ENCODE data around the gene MICAL1. TPM values are rescaled to one million over a fixed set of nuclear protein-coding genes. Genes with fewer than 3 reads are reported as not detected.
A peak's percentile ranks its signal among the peaks of the same experiment; 100 is the strongest.

The MICAL1 gene
- total RNA-seq, 1 donor from 2014 or later, result 782 TPM

DNA sequence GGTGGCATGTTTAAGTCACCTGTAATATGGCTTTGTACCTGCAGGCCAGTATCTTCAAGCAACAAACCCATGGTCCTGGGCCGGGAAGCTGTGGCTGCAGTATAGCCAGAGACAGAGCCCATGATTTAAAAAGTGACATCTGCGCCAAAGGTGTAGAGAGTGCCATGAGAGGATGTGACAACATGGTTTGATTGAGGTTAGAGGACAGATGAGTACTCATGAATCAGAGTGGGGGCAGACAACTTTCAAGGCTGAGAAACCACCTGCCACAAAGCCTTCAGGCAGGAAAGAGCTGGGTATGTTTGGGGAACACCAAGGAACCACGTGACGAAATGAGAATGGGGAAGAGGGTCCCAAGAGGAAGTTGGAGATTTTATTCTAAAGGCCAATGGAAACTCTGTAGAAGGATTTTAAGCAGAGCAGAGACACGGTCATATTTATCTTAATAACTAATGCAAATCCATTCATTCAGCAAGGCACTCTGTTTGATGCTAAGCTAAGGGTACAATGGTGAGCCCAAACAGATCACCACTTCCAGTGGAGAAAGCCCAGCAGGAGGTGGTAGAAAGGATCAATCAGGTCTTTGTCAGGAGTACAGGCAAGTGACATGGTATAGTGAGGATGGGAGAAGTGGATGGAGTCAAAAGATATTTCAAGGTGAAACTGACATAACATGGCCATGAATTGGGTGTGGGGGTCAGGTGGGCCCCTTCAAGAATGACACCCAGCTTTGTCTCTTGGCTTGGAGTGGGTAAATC lies 3.4 kb upstream of the MICAL1 start:
- Mint-ChIP-seq H3K9me3 (ENCODE audit: unreplicated experiment) (peaks cover 13% of the 10 kb centered on the region), H3K36me3 (ENCODE audit: unreplicated experiment) (no peaks in the 10 kb centered on the region), H3K4me1 (ENCODE audit: low read depth, unreplicated experiment) (peaks cover 5% of the 10 kb centered on the region), H3K27me3 (ENCODE audit: unreplicated experiment) (peaks cover 11% of the 10 kb centered on the region), H3K4me3 (ENCODE audit: unreplicated experiment) (no peak overlapping the region), H3K27ac (ENCODE audit: unreplicated experiment) (no peak overlapping the region)
- TF ChIP-seq, protein P1, sequence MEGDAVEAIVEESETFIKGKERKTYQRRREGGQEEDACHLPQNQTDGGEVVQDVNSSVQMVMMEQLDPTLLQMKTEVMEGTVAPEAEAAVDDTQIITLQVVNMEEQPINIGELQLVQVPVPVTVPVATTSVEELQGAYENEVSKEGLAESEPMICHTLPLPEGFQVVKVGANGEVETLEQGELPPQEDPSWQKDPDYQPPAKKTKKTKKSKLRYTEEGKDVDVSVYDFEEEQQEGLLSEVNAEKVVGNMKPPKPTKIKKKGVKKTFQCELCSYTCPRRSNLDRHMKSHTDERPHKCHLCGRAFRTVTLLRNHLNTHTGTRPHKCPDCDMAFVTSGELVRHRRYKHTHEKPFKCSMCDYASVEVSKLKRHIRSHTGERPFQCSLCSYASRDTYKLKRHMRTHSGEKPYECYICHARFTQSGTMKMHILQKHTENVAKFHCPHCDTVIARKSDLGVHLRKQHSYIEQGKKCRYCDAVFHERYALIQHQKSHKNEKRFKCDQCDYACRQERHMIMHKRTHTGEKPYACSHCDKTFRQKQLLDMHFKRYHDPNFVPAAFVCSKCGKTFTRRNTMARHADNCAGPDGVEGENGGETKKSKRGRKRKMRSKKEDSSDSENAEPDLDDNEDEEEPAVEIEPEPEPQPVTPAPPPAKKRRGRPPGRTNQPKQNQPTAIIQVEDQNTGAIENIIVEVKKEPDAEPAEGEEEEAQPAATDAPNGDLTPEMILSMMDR (IDR thresholded peaks at IDR 0.05; ENCODE audit: partially characterized antibody, unreplicated experiment), result no peak
- DNase-seq, result no peak

DNA sequence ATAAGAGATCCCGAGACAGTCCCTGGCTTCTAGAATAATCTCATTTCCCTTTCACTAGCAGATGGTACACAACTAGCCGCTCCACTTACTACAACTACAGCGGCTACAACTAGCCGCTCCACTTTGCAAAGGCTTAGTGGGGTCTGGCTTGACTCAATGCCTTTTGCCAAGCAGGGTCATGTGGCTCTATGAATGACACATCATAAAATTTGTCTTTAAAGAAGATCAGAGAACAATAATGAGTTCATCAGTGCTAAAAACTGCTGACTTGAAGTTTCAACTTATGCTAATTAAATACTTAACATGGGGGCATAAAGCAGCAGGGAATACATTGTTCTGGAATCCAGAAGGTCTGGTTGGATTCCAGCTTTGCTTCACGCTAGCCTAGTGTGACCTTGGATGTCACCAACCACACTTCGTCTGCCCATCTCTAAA lies 2.0 kb upstream of the MICAL1 start:
- Mint-ChIP-seq H3K9me3 (ENCODE audit: unreplicated experiment) (peaks cover 20% of the 10 kb centered on the region), H3K36me3 (ENCODE audit: unreplicated experiment) (no peaks in the 10 kb centered on the region), H3K4me1 (ENCODE audit: low read depth, unreplicated experiment) (peaks cover 13% of the 10 kb centered on the region), H3K27me3 (ENCODE audit: unreplicated experiment) (peaks cover 13% of the 10 kb centered on the region), H3K4me3 (ENCODE audit: unreplicated experiment) (peak overlapping the region; percentile 92), H3K27ac (ENCODE audit: unreplicated experiment) (no peak overlapping the region)
- TF ChIP-seq, protein P1 (IDR thresholded peaks at IDR 0.05; ENCODE audit: partially characterized antibody, unreplicated experiment), result no peak
- DNase-seq, result no peak

DNA sequence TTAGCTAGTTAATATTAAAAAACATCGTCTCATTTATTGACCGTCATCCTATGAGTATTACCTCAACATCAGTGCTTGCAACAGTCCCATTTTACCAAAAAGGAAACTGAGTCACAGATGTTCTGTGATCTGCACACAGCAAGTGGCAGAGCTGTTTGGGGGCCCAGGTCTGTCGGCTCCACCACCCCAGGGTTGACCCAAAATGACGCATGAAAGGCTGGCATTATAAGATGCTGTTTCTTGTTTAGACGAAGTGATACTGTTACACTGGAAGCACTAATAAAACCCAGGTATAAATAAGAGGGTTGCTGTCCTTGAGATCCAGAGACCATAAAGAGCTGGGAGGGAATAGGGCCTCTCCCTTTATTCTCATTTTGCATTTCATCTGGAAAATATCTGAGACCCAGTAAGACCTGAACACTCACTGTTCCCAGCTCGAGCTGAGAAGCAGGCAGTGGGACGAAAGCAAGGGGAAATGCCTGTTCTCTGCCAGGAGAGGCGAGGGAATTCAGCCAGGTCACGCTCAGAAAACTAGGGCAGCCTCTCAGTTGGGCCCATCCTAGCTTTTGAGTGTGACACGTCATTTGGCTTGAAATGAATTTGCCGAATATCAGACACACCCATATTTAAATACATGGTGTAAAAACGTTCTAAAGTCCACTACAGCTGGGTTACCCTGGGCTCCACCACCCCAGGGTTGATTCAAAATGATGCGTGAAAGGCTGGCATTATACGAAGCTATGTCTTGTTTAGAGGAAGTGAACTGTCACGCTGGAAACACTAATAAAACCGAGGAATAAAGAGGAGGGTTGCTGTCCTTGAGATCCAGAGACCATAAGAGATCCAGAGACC lies 1.4 kb upstream of the MICAL1 start:
- DNase-seq, result no peak
- Mint-ChIP-seq H3K4me3 (ENCODE audit: unreplicated experiment) (peak overlapping the region; percentile 92), H3K9me3 (ENCODE audit: unreplicated experiment) (peaks cover 20% of the 10 kb centered on the region), H3K27ac (ENCODE audit: unreplicated experiment) (peak overlapping the region; percentile 41), H3K36me3 (ENCODE audit: unreplicated experiment) (no peaks in the 10 kb centered on the region), H3K27me3 (ENCODE audit: unreplicated experiment) (peaks cover 14% of the 10 kb centered on the region), H3K4me1 (ENCODE audit: low read depth, unreplicated experiment) (peaks cover 20% of the 10 kb centered on the region)
- TF ChIP-seq, protein P1 (IDR thresholded peaks at IDR 0.05; ENCODE audit: partially characterized antibody, unreplicated experiment), result no peak

DNA sequence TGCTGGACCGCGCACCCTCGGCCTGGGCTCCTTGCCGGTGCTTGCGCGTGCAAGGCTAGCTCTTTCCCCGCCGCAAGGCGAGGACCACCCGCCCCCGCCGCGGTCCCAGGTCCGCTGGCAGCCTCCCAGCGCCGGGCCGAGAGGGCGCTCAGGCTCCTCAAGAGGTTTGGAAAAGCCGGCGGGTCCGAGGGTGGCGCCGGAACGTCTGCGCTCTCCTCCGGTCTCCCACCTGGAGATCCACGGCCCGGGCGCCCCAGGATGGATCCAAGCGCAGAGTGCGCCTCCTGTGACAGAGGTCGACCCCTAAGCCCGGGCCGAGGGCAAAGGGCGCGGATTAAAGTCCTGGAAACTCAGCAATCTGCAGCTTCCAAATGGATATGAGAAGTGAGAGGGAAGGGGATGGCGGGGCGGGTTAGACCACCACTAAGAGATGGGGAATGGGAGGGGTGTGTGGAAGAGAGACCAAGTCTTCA lies 575 bp upstream of the MICAL1 start:
- Mint-ChIP-seq H3K27me3 (ENCODE audit: unreplicated experiment) (peaks cover 15% of the 10 kb centered on the region), H3K4me3 (ENCODE audit: unreplicated experiment) (peak overlapping the region; percentile 92), H3K27ac (ENCODE audit: unreplicated experiment) (peak overlapping the region; percentile 41)

More for the DNA sequence above, 575 bp upstream of the MICAL1 start:
- H3K36me3 Mint-ChIP-seq (ENCODE audit: unreplicated experiment), result no peaks in the 10 kb centered on the region
- TF ChIP-seq, protein P1 (IDR thresholded peaks at IDR 0.05; ENCODE audit: partially characterized antibody, unreplicated experiment), result no peak
- H3K4me1 Mint-ChIP-seq (ENCODE audit: low read depth, unreplicated experiment), result peaks cover 23% of the 10 kb centered on the region
- peaks cover 20% of the 10 kb centered on the region for H3K9me3 Mint-ChIP-seq (ENCODE audit: unreplicated experiment)
- no peak for DNase-seq

Data from glutamatergic neuron (in vitro differentiated cells).